GM19035 (cell line): Measurements from ENCODE around the gene PGM5.
"Not testable (repeated sequence)": the region's sequence is repeated elsewhere in the genome, so short reads cannot be mapped to it uniquely, and the experiment has no call there.

Source experiments
- ATAC-seq: cut with Tn5 transposase; IDR thresholded peaks from one replicate; pipeline ENCODE4 v1.9.1; 2021; ENCODE audit not compliant: unreplicated experiment

PGM5 gene

DNA sequence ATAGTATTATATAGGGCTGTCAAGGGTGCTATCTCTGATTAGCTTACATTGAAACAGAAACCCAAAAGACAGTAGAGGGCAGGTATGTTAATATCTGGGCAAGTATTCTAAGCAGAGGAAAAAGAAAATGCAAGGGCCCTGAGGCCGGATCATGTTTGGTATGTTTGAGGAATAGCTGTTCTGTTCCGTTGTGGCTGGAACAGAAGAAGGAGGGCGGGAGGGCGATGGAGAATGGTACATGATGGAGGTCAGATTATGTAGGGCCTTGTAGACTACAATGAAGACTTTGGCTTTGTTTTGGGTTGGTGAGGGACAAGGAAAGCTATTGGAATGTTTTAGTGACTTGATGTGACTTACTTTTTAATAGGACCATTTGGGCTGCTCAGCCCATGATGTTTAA lies 19.4 kb downstream of the PGM5 start:
- not testable (repeated sequence) for ATAC-seq

DNA sequence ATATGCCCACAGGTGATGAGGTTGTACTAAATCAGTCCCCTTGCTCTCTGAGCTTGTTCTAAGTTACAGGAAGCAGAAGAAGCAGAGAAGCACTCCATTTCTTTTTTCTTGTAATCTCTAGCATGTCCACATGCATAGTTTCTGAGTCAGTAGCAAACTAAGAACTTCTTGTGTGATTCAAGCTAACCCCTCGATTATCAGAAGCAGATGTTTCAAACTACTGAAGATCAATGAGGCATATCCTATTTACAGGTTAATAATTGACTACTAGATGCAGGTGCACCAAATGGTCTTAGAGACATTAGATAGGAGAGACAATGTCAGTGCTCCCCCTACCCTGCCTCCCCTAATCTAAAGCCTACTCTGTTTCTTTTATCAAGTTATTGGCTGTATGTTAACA lies 21.3 kb downstream of the PGM5 start:
- not testable (repeated sequence) for ATAC-seq

GRCh38 chr9:68383894-68384293 lies 27.5 kb downstream of the PGM5 start:
- ATAC-seq: not testable (repeated sequence)

DNA sequence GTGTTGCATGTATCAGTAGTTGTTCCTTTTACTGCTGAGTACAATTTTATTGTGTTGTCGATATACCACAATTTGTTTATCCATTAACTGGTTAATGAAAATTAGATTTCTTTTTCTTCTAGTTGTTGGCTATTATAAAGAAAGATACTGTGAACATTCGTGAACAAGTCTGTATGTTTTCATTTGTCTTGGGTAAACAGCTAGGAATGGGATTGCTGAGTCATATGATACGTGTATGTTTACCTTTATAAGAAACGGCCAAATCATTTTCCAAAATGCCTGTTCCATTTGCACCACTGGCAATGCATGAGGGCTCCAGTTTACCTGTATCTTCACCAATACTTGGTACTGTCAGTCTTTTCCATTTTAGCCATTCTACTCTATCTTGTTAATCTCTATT lies 33.1 kb downstream of the PGM5 start:
- ATAC-seq: not testable (repeated sequence)

DNA sequence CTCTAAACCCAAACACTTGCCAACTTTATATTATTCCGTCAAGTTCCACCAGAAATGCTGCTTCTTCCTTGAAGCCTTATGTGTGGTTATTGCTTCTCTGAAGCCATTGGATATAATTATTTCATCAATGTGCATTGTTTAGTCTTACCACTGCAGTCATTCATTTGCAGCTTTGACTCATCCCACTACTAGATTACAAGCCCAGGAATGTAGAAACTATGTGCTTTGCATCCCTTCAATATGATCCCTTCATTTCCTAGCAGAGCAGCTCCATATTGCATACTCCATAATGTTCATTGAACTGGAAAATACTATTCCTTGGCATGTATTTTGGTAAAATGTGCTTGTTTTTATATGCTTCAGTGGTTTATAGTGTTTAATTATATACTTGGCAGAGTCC lies 34.3 kb downstream of the PGM5 start:
- ATAC-seq: not testable (repeated sequence)

DNA sequence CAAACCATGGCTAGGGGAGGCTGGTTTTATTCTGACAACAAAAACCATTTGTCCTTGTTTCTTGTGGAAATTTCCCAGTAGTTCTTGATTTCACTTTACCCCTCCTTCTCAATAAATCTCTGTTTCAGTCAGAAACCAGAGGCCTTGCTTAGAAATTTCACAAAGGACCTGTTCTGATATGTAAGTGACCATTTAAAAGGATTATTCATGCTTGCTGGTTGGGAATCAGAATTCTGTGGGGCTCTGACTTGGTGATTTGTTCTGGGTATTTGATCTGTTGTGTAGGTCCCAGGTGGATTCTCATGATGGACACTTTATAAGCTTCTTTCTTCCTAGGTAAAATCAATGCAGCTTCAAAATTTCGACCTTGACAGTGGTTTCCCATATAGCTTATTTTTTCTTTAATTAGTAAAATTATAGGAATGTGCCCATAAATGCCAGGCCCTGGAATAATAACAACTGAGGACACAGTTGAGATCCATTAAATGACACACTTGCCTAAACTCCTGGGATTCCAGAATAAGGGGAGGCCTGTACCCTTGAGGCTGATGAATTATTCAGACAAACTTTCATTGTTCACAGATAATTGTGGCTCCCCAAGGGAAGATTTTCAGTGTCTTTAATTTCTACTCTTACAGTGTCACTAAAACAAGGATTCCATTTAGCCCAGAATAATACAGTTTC lies 40.1 kb downstream of the PGM5 start:
- not testable (repeated sequence) for ATAC-seq

DNA sequence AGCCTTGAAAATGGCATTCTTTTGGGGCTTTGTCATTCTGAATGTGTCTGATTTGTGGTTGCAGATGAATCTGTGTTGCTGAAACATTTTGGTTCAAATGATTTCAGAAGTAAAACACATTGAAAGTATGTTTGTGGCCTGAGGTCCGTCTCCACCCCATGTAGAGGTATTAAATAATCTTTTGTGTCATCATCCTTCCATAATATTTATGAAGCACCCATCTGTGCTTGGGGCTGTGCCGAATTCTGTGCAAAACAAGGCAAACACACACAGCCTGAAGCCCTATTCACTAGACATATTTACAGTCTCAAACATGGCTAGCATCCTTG lies 40.6 kb downstream of the PGM5 start:
- not testable (repeated sequence) for ATAC-seq

DNA sequence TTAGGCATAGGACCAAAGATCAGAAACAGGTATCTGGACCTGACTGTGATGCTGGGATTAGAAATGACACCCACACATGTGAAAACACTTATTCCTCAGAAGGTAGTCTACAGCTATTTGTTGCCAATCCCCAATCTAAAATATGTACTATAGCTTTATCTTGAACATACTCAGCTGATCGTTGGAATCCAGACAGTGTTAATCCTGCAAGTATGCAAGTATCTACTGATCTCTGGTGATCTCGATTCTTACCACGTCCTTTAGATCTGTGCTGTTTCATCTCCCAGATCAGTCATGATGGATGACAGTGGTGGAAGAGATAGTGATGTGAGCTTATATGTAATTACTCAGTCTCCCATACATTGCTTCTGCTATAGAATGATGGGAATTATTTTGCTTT lies 41.4 kb downstream of the PGM5 start:
- not testable (repeated sequence) for ATAC-seq

- ATAC-seq: not testable (repeated sequence)
Measured at GRCh38 chr9:68398324-68398723, 41.9 kb downstream of the PGM5 start.

DNA sequence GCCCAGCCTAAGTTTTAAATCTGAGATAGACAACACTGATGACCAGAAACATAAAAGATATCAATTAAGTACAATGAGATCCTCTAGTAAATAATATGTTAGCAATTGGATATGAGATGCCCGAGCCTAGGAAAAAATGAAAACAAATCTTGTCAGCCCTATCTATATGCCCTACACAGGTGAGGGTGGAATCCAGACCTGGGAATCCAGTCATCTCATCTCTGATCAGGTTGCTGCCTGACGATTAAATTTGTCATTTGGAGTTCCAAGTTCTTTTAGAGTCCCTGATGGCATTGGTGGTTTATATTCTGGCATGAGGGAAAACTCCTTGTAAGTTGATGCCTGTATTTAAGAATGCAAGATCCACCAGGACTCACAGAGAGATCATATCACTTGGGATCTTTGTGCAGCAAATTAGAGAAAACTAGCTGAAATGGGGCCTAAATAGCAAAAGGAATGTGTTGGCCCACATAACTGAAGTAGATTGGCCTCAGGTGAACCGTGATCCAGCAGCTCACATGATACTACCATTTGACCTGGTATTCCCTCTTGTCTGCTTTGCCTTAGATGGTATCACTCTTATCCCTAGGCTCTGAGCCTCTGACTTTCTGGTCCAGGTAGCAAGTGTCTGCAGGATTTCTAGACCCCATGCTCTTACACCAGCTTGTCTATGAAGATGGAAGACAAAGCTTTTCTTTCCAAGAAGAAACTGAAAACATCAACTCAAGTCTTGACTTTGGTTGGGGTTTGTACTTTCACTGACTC lies 48.2 kb downstream of the PGM5 start:
- not testable (repeated sequence) for ATAC-seq

DNA sequence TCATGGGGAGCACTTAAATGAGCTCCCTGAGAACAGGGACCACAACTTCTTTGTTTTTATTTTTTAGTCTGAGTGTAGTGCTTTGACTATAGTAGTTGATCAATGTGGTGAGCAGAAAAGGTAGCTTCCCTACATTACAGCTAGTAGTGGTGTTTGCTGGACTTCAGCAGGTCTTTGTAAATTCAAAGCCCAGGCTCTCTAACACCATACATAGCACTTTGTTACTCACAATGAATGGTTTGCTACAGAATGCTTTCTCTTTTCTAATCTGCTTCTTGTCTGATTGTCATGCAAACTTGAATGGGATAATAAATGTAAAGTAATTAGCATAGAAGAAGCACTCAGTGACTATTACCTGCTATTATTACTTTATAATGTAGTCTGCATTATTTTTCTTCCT lies 55.5 kb downstream of the PGM5 start:
- ATAC-seq: not testable (repeated sequence)

- not testable (repeated sequence) for ATAC-seq
Measured at GRCh38 chr9:68412754-68413153, 56.3 kb downstream of the PGM5 start.

DNA sequence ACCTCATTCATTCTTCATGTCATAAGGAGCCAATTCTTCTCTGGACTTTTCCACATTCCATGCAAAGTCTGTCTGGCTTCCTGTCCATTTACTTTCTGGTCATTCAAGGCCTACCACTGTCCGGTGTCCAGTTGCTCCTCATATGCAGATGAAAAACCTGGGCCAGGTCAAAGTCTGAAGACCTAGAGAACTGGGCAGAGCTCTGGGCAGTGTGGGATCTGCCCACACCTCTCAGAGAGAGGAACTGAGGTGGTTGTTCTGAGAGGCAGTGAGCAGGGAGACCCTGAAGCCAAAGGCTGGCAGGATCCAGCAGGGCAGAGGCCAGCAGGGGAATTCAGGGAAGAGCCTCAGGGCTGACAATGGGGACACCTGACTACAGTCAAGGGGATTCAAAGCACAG lies 58.7 kb downstream of the PGM5 start:
- ATAC-seq: not testable (repeated sequence)

GRCh38 chr9:68416936-68417564 lies 60.6 kb downstream of the PGM5 start:
- no peak for ATAC-seq

DNA sequence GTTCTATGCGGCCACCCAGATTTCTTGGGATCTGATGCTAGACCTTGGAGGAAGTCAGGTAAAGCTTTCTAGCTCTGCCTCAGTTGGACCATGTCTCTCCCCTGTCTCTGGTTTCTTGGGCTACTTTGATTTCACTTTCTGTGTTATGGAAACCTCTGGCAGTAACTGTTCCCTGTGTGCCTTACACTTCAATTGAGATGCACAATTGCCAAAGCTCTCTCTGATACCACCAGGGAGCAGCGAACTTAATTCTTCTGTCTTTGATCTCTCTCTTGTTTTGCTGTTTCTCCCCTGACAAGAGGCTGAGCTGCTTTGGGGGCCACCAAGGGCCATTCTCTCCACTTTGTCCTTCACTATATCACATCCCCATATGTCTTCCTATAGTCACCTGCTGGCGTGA lies 61.4 kb downstream of the PGM5 start:
- no peak for ATAC-seq

GRCh38 chr9:68418259-68418845 lies 61.9 kb downstream of the PGM5 start:
- ATAC-seq: no peak

DNA sequence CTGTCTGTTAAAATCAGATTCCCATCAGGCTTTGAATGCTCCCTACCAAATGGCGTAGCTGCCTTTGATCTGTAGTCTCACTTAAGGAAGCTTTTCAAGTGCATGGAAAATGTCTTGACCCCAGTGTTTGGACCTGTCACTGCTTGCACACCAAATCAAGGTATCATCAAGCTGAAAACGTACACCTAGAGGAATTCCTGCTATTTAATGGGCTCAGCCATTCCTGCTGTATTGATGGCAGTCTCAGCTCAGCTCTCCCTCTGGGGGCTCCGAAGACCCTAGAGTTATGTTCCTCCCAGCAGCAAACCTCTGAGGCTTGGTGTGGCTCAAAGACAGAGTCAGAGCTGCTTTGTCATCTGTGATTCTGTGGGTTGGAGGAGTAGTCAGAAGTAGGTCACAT lies 63.5 kb downstream of the PGM5 start:
- no peak for ATAC-seq

GRCh38 chr9:68426755-68427154 lies 70.3 kb downstream of the PGM5 start:
- ATAC-seq: no peak

DNA sequence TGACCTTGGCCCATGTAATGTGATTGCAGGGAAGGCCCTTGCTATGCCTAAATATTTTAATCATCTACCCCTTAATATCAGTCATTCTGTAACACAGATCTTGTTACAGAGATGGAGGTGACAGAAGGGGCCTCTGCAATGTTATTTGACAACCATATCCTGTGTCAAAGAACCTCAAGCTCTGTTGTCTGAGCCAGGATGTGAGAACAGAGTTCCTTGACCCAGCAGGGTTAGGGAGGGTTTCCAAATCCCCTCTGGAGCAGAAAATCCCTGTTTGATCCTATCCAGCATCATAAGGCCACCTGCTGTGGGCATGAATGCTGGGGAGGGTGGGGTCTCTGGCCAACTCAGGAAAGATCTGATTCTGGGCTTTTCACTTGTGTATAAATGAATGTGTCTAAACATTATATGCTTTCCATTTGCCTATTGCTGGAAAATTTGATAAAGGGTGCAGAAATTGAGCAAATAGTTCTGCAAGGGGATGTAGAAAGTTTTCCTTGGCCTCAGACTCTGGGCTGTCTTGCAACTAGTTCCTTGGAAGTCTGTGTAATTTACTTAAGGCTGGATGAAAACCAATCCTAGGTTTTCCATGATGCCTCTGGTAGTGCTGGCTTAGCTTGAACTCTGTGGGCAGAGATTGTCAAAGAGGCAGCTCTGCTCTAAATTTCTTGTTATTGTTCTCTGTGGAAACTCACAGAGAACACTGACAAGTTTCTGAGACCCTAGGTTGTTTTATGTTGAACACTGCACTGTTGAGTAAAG lies 71.0 kb downstream of the PGM5 start:
- no peak for ATAC-seq

GRCh38 chr9:68428481-68428880 lies 72.1 kb downstream of the PGM5 start:
- no peak for ATAC-seq

- ATAC-seq: no peak
Measured at GRCh38 chr9:68429631-68430030, 73.2 kb downstream of the PGM5 start.
